ENCODE results near the gene RPL41.

Gene RPL41

GRCh38 chr12:56120158-56120846 is 3.9 kb downstream of the RPL41 start:
- H3K27ac ChIP-seq: no peak overlapping the region
- H3K36me3 ChIP-seq: peaks cover 24% of the 10 kb centered on the region
- TF ChIP-seq CTCF (IDR thresholded peaks at IDR 0.05; ENCODE audit: low read depth, low read length): no peak
- no peak for DNase-seq
- peaks cover 6% of the 10 kb centered on the region for H3K9me3 ChIP-seq (ENCODE audit: severe bottlenecking)
- H3K4me3 ChIP-seq (ENCODE audit: low read depth, low read length): no peak overlapping the region
- H3K27me3 ChIP-seq (ENCODE audit: insufficient read depth, low read depth, severe bottlenecking): no peaks in the 10 kb centered on the region

DNA sequence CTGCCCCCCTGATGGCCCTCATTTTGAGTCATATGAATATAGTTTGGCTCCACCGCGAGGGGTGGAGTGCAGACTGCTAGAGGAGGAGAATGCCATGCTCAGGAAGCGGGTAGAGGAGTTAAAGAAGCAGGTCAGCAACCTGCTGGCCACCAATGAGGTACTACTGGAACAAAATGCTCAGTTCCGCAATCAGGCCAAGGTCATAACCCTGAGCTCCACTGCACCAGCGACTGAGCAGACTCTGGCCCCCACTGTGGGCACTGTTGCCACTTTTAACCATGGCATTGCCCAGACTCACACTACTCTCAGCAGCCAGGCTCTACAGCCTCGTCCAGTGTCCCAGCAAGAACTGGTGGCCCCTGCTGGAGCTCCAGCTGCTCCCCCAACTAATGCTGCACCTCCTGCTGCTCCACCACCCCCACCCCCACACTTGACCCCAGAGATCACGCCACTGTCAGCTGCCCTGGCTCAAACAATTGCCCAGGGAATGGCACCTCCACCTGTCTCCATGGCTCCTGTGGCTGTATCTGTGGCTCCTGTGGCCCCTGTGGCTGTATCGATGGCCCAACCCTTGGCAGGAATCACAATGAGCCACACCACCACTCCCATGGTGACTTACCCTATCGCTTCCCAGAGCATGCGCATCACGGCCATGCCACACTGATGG is 4.9 kb downstream of the RPL41 start:
- no peak for DNase-seq

DNA sequence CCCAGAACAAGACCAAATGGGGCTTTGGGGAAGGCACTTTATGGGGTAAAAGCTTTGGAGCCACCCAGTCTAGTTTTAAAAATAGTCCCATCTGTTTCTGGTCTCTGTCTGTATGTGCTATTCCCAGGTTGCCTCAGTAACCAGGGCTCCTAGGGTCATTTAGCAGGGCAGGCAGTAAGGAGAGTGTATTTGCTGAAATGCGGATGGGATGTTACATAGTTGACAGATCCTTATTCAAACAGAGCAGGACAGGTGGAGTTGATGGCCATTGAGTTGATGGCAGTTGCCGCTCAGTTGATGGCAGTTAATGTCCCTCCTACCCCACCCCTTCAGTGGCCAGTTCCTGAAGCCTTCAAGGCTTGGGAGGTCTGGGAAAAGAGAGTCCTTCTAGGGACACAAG is 6.2 kb downstream of the RPL41 start:
- Histone ChIP-seq H3K36me3 (peaks cover 19% of the 10 kb centered on the region), H3K9me3 (ENCODE audit: severe bottlenecking) (no peaks in the 10 kb centered on the region), H3K4me3 (ENCODE audit: low read depth, low read length) (no peak overlapping the region), H3K27ac (peak overlapping the region; percentile 19), H3K27me3 (ENCODE audit: insufficient read depth, low read depth, severe bottlenecking) (no peaks in the 10 kb centered on the region)
- DNase-seq: no peak
- no peak for TF ChIP-seq CTCF (IDR thresholded peaks at IDR 0.05; ENCODE audit: low read depth, low read length)

More for the DNA sequence above, 4.9 kb downstream of the RPL41 start:
- no peak for TF ChIP-seq CTCF (IDR thresholded peaks at IDR 0.05; ENCODE audit: low read depth, low read length)
- Histone ChIP-seq H3K9me3 (ENCODE audit: severe bottlenecking) (no peaks in the 10 kb centered on the region), H3K36me3 (peaks cover 24% of the 10 kb centered on the region), H3K27me3 (ENCODE audit: insufficient read depth, low read depth, severe bottlenecking) (no peaks in the 10 kb centered on the region), H3K4me3 (ENCODE audit: low read depth, low read length) (no peak overlapping the region), H3K27ac (no peak overlapping the region)

DNA sequence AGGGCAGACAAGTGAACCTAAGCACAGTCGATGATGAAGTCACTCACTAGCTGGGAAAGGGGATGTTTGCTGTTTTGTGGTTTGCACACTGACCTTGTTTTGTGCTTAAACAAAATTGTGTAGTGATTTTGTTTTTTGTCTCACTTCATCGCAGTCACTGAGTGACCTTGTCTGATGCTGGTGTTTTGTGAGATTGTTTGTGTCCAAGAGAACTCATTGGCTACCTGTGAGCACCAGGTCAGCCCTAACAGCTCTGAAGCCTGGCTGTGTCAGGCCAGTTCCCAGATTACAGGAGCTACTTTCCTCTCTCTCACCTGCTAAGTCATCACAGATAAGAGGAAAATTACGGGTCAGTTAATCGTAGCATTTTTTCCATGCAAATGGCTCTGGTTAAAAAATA is 7.7 kb downstream of the RPL41 start:
- no peaks in the 10 kb centered on the region for H3K9me3 ChIP-seq (ENCODE audit: severe bottlenecking)
- H3K36me3 ChIP-seq: peaks cover 16% of the 10 kb centered on the region
- H3K27me3 ChIP-seq (ENCODE audit: insufficient read depth, low read depth, severe bottlenecking): no peaks in the 10 kb centered on the region
- no peak overlapping the region for H3K27ac ChIP-seq
- TF ChIP-seq CTCF (IDR thresholded peaks at IDR 0.05; ENCODE audit: low read depth, low read length): no peak
- no peak overlapping the region for H3K4me3 ChIP-seq (ENCODE audit: low read depth, low read length)
- DNase-seq: no peak

- Histone ChIP-seq H3K27me3 (ENCODE audit: insufficient read depth, low read depth, severe bottlenecking) (no peaks in the 10 kb centered on the region), H3K4me3 (ENCODE audit: low read depth, low read length) (no peak overlapping the region), H3K27ac (peak overlapping the region; percentile 76), H3K36me3 (peaks cover 17% of the 10 kb centered on the region), H3K9me3 (ENCODE audit: severe bottlenecking) (no peaks in the 10 kb centered on the region)
- TF ChIP-seq CTCF (IDR thresholded peaks at IDR 0.05; ENCODE audit: low read depth, low read length): no peak
- DNase-seq: no peak
Measured at GRCh38 chr12:56126732-56127239, 10.4 kb downstream of the RPL41 start.

Measured in WERI-Rb-1 (cell line).